HT-29 (cell line): ENCODE measurements around the gene MGAT1. TPM values are rescaled to one million over a fixed set of nuclear protein-coding genes. Genes with fewer than 3 reads are reported as not detected.
"Not testable (repeated sequence)": the region's sequence is repeated elsewhere in the genome, so short reads cannot be mapped to it uniquely, and the experiment has no call there.

Experiments used
- DNase-seq: peaks from one replicate; pipeline ENCODE4 v3.0.0-alpha.2; 2015; ENCODE audit warnings: low spot score
- total RNA-seq: library from RNA; depleted of rRNA; stranded (reverse); fragments of >200 nt; shearing (Covaris generic); gene quantifications from 2 replicates; pipeline ENCODE4 v1.2.3, GENCODE V29; 2014; rRNA removed

MGAT1 gene
- 96.1 and 102 TPM in 2 replicates for total RNA-seq

DNA sequence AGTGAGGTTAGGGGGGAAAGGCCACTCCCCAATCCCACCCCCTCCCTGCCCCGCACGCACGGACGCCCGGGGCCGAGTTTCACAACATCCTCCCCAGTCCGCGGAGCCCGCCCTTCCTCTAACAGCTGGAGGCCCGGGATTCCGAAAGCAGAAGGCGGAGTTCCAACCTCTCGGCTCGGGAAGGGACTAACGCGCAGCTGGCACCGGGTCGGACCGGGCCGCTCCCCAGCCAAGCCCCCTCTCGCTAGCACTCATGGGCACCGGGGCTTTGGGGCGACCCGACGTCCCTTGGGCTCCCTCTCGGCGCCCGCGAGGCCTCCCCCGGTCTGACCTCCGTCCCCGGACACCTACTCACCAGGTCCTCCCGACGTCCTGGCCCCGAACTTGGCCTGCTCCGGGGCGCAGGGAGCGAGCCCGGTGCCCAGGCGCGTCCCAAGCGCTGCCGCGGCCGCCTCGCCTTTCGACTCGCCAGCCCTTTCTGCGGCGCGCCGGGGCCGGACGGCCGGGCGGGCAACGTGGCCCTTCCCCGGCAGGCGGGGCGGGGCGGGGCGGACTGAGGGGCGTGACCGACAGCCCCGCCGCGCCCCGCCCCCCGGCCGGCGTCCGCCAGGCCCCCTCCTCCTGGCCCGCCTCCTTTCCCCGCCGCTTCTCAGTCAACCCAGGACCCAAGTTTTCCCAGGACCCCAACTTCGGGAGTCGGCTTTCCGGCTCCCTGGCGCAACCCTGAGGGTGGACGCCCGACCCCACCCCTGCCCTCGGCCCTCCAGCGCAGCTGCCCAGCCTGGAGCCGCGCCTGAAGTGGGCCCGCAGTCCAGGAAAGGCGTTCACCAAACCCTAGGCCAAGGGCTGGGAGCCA is at the start of gene MGAT1:
TSS of gene MGAT1 (minus strand) at position 482 of the 856 bp plus-strand sequence. CDS start 9,835 bp downstream, outside the sequence.
- peak; percentile 70 for DNase-seq

DNA sequence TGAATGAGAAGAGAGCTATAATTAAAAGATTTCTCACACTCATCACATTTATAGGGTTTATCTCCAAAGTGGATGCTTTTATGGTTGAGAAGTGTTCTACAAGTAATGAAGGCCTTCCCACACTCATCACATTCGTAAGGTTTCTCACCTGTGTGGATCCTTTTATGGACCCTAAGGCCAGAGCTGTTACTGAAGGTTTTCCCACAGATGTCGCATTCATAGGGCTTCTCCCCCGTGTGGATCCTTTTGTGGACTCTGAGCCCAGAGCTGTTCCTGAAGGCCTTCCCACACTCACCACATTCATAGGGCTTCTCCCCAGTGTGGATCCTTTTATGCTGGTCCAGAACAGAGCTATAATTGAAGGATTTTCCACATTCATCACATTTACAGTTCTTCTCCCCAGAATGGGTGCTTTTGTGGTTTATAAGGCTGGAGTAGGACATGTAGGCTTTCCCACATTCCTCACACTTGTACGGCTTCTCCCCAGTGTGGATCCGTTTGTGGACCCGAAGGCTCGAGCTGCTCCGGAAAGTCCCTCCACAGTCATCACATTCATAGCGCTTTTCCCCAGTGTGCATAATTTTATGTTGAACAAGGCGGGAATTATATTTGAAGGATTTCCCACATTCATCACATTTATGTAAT is 48.0 kb upstream of the MGAT1 start:
- DNase-seq, result no peak

DNA sequence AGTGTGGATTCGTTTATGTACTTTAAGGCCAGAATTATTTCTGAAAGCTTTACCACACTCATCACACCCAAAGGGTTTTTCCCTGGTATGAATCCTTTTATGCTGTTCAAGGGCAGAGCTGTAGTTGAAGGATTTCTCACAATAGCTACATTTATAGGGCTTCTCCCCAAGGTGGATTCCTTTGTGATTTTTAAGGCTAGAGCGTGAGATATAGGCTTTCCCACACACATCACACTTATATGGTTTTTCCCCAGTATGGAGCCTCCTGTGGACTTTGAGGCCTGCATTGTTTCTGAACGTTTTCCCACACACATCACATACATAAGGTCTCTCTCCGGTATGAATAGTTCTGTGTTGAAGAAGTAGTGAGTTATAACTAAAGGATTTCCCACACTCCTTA is 47.2 kb upstream of the MGAT1 start:
- DNase-seq, result no peak

DNA sequence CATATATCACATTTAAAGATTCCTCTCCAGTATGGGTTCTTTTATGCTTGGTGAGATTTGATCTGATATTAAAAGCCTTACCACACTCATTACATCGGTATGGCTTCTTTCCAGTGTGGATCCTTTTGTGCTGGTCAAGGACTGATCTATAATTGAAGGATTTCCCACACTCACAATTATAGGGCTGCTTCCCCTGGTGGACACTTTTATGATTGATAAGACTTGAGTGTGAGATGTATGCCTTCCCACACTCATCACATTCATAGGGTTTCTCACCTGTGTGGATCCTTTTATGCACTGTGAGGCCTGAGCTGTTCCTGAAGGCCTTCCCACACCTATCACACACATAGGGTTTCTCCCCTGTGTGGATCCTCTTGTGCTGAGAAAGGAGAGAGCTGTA is 46.3 kb upstream of the MGAT1 start:
- peak; percentile 43 for DNase-seq

DNA sequence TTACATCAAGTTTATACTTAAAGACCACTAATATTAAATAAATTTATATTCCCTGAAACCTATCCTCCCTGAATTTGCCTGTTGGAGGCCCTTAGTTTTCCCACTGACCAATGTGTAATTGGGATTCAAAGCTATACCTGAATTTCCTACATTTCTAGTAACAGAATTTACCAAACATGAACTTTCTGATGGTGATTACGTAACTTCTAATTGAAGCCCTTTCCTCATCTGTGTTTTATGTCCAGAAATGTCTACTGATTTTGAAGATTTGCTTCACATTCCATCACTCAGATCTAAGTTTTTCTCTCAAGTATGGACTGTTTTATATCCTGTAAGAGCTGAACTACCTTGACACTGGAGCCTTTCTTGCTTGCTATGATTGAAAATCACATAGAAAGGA is 45.7 kb upstream of the MGAT1 start:
- DNase-seq, result no peak

DNA sequence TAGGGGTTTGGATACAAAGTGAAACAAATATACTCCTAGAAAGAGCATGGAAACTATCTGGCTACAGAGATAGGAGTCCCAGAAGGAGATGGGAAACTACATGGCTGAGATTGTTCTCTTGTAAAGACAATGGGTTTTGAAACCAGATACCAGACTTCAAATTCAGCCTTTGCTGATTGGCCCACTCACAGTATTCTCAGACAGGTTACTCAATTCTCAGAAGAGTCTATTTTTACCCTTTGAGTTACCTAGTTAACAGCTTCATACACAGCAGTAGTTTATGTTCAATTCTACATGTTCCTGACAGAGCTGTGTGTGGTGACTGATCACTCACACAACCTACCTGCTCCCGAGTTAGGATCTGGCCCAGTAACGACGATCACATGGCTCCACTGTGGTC is 44.4 kb upstream of the MGAT1 start:
- DNase-seq, result no peak

DNA sequence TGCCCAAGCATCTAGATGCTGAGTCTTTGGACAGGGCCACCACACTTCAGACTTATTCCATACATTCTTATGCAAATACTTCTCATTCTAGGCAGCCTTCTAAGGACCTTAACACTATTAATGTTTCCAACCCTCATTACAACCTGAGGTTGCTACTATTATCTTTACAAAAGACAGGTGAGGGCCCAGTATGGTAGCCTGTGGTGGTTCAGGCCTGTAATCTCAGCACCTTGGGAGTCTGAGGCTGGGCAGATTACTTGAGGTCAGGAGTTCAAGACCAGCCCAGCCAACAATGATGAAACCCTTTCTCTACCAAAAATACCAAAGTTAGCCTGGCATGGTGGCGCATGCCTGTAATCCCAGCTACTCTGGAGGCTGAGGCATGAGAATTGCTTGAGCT is 42.3 kb upstream of the MGAT1 start:
- no peak for DNase-seq

DNA sequence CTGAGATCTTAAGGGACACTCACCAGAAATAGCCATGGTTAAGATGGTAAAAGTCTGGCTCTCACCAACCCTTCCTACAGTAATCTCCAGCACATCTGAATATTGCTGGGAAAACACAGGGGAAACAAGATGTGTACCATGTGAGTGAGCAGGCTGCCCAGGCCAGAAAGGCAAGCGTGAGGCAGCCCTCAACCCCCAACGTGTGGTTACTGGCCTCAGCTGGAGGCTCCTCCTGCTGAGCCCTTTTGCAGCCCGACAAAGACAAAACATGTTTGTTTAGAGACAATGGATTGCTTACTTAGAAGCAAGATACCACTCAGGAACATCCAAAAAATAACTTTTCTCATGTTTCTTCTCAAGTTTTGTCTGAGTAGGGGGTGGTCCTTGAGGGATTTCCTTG is 41.8 kb upstream of the MGAT1 start:
- no peak for DNase-seq

DNA sequence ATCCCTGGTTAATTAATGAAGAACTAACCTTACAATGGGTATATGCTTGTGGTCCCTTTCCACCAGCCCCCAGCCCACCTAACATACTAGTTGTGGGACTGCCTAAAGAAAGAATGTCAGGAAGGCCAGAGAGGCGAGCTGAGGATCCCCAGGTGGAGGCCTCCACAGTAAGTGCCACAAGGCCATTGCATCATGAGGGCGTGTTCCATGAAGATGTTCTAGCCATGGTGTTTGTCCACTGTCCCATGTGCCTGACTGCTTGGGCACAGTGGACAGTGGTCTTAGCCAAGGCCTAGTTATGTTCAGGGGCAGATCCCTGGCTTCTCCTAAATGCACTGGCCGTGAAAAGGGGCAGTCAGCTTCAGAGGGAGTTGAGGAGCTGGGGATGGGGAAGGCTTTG is 37.3 kb upstream of the MGAT1 start:
- no peak for DNase-seq

DNA sequence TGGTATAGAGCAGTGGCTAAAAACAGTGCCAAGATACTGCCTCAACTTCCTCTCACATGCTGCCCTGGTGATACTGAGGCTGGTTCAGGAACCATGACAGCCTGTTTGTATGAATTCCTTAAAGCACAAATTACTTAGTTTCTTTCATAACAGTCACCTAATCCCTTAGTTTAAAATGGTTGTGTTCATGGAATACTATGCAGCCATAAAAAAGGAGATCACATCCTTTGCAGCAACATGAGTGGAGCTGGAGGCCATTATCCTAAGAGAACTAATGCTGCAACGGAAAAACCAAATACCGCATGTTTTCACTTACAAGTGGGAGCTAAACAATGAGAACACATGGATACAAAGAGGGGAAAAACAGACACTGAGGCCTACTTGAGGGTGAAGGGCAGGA is 36.6 kb upstream of the MGAT1 start:
- DNase-seq, result no peak

DNA sequence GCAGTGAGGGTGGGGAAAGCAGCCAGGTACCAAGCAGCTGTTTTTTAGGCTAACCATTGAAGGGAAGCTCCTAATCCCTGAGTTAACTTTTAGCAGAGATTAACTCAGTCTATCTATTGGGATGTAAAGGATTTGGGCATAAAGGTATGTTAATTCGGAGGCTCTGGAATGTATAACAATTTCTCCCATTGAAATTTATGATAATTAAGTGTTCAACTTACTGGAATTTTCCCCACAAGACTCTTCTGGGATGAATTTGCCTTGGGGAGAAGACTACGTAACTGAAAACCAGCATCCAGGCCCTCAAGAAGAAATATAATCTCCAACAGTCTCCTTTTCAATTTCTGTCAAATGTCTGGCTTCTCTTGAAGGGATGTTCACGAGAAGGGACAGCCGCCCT is 34.9 kb upstream of the MGAT1 start:
- no peak for DNase-seq

DNA sequence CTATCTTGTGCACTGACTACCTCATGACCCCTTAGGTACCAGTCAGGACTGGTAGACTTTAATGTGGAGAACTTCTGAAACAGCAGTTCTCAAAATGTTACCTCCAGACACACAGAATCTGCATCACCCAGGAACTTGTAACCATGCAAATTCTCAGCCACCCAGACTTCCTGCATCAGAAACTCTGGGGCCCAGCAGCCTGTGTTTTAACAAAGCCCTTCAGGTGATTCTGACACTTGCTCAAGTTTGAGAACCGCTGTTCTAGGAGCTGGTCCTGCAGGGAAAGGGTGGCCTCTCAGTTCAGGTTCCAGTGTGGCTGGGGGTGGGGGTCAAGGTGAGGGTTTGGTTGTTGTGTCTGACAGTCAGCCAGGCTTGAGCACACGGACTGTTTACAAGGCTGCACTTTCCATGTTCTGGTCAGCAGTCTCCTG is 30.0 kb upstream of the MGAT1 start:
- DNase-seq, result no peak

DNA sequence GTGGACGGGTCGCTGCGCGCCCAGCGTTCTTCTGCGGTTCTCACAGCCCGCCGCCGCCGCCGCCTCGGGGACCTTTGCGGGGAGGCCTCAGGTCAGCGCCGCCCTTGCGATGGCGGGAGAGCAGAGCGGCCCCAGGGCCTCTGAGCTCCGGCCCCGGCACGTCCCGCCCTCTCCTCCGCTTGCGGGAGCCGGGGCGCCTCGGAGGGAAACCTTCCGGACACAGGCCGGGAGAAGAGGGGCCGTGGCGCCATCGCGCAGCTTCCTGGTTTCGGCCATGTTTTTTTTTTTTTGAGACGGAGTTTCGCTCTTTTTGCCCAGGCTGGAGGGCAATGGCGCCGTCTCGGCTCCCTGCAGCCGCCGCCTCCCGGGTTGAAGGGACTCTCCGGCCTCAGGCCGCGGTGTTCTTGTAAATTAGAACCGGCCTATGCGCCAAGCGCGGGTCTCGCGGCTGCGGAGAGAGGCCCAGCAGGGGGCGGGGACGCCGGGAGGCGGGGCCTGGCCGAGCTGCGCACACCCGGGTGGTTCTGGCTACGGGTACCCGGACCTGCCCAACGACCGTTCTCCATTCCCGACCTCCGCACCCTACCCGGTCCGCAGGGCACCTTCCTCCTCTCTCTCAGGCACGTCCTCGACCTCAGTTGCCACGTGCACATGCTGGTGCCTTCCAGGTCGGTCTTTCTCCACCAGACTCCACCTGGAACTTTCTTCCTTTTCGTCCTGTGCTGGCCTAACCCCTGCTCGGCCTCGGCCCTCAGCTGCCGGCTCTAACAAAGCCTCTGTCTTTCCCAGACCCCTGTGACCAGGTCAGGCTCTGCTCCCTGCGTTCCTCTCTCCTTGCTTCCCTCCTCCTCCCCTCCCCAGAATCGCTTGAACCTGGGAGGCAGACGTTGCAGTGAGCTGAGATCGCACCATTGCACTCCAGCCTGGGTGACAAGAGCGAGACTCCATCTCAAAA is 28.8 kb upstream of the MGAT1 start:
- peak; percentile 62 for DNase-seq

DNA sequence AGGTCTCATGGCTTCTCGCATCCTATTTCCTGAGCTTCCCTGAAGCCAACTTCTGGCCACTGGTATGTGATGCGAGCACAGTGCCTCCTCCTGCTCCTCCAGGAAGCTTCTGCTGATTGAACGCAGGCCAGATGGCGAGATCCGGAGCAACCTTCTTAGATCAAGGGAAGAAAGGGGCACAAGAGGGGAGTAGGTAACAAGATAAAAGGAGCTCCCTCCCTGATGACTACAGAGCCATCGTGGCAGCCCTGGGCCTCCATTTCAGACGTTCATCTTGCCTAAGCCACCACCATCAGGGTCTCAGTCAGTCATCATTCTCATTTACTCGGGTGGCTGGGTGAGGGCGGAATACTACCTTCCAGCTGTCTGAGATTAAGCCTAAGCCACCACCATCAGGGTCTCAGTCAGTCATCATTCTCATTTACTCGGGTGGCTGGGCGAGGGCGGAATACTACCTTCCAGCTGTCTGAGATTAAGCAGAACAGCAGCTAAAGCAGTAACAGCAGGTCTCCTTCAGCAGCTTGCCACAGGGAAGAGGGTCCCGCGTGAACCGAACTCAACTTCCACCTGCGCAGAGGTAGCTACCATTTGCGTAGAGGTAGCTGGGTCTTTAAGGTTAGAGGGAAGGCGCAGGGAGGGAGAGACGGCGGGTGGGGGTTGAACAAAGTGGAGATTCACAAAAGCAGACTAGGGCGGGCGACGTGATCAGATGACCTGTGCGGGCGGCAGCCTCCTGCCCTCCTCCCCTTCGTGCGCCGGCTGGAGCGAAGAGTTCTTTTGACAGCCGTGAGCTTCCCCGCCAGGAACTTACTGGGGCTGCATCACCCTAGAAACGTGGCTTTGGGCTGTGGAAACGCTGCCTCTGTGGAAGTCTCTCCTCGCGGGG is 27.9 kb upstream of the MGAT1 start:
- DNase-seq, result peak; percentile 70

DNA sequence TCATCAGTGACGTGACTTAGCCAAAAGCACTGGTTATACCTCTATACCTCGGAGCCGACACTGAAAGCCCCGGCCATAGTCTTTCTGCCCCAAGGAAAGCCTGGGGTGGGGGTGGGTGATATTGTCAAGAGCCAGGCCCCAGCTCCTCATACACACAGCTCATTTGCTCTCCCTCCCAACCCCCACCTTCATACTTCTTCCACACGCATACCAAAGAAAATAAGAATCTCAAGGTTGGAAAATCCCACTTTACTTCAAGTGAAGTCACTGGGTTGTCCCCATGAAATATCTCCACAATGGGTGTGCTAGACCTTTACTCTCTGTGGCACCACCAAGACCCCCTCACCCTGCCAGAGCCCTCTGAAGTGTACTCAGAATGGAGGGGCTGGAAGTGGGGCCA is 27.1 kb upstream of the MGAT1 start:
- no peak for DNase-seq

DNA sequence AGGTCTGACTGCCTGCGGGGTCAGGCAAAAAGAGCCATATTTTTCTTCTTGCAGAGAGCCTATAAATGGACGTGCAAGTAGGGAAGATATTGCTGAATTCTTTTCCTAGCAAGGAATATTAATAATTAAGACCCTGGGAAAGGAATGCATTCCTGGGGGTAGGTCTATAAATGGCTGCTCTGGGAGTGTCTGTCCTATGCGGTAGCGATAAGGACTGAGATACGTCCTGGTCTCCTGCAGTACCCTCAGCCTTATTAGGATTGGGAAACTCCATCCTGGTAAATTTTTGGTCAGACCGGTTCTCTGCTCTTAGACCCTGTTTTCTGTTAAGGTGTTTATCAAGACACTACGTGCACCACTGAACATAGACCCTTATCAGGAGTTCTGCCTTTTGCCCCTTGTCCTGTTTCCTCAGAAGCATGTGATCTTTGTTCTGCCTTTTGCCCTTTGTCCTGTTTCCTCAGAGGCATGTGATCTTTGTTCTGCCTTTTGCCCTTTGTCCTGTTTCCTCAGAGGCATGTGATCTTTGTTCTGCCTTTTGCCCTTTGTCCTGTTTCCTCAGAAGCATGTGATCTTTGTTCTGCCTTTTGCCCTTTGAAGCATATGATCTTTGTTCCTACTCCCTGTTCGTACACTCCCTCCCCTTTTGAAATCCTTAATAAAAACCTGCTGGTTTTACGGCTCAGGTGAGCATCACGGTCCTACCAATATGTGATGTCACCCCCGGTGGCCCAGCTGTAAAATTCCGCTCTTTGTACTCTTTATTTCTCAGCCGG is 26.3 kb upstream of the MGAT1 start:
- DNase-seq, result not testable (repeated sequence)

DNA sequence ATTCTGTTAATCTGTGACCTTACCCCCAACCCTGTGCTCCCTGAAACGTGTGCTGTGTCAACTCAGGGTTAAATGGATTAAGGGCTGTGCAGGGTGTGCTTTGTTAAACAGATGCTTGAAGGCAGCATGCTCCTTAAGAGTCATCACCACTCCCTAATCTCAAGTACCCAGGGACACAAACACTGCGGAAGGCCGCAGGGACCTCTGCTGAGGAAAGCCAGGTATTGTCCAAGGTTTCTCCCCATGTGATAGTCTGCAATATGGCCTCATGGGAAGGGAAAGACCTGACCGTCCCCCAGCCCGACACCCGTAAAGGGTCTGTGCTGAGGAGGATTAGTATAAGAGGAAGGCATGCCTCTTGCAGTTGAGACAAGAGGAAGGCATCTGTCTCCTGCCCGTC is 24.8 kb upstream of the MGAT1 start:
- not testable (repeated sequence) for DNase-seq

DNA sequence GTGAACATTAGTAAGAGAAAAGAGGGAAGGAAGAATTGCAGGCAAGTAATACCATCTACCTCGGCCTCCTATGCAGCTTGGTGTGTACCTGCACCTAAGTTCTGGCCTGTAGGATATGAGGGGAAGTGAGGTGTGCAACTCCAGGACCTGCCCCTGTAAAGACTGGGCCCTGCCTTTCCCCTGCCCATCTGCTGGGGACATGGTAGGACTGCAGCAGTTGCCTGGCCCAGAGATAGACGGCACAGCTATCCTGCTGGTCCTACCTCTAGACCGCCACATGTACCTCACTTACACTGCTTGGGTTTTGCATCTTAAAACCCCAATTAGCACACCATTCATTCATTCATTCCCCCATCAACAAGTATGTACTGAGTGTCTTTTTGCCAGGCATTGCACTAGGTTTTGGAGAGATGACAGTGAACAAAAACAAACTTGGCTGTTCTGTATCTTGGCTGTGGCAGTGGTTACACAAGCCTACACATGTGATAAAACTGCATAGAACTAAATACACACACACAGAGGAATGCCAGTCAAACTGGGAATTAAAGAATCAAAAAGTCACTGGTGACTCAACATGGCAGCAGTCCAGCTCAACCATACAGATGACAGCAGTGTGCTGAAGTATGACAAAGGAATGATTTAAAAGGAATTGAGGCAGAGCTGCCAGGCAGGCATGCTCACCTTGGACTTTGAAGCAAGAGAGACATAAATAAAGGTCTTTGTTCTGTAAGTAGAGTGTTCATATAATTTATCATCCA is 23.3 kb upstream of the MGAT1 start:
- peak; percentile 87 for DNase-seq
